Esophagus muscularis mucosa (tissue), 4 donors: ENCODE results near the gene NKPD1. TPM values are rescaled to one million over a fixed set of nuclear protein-coding genes. Genes with fewer than 3 reads are reported as not detected.

ENCODE experiments used
- DNase-seq: peaks from one replicate; pipeline ENCODE4 v3.0.0-alpha.2; 2017; ENCODE audit errors: extremely low spot score
- H3K27ac ChIP-seq, 4 donors: fragments of 200-600 bp; sonication (generic); replicated peaks in 1 of 4; 1 replicate in 3 of 4; 2 replicates in 1 of 4; pipeline ENCODE4 v1.5.1; 2016 to 2019; ENCODE audit warnings: mild to moderate bottlenecking in 1 of 4
- H3K27me3 ChIP-seq, 4 donors: fragments of 200-600 bp; sonication (generic); one replicate each; pipeline versions ENCODE4 v1.5.1 to v1.6.0; 2016 to 2019
- H3K36me3 ChIP-seq, 4 donors: fragments of 200-600 bp; sonication (generic); one replicate each; pipeline ENCODE4 v1.5.1; 2016 to 2019
- H3K4me1 ChIP-seq, 4 donors: fragments of 200-600 bp; sonication (generic); one replicate each; pipeline ENCODE4 v1.5.1; 2016 to 2019
- H3K4me3 ChIP-seq, 4 donors: fragments of 200-600 bp; sonication (generic); 1 replicate in 2 of 4; 2 replicates in 2 of 4; pipeline ENCODE4 v1.5.1; 2016 to 2019; ENCODE audit warnings: mild to moderate bottlenecking in 4 of 4, moderate library complexity in 1 of 4
- H3K9me3 ChIP-seq, 4 donors: fragments of 200-600 bp; sonication (generic); 1 replicate in 3 of 4; 2 replicates in 1 of 4; pipeline ENCODE4 v1.5.1; 2016 to 2019
- EP300 ChIP-seq: sonication (generic); formaldehyde crosslinking; IDR thresholded peaks from one replicate; pipeline ENCODE4 v1.6.1; 2017; ENCODE audit warnings: antibody characterized with exemption
- POLR2A ChIP-seq: fragments of 450-650 bp; IDR thresholded peaks from one replicate; pipeline ENCODE4 v1.6.1; 2017; ENCODE audit warnings: antibody characterized with exemption, moderate library complexity, mild to moderate bottlenecking, low read depth
- POLR2AphosphoS5 ChIP-seq, 2 donors: sonication (generic); formaldehyde crosslinking; IDR thresholded peaks; one replicate each; pipeline ENCODE4 v1.6.1; 2017; ENCODE audit warnings: antibody characterized with exemption in 2 of 2
- WGBS: methylation state at CpG from one replicate; pipeline ENCODE4 v1.1.5; 2018; 5-methylcytosine and 5-hydroxymethylcytosine counted together
- intact Hi-C: fragments of 100-400 bp; cut with DNase I; formaldehyde crosslinking; loops from one replicate; pipeline ENCODE4 v1.15.1; 2023
- total RNA-seq, 4 donors: library from RNA; depleted of rRNA; stranded (reverse); fragments of >200 nt; gene quantifications; one replicate each; pipeline versions ENCODE4 v1.1.0 to v1.2.1, GENCODE V29; 2016
- TF ChIP-seq, protein P1 (sequence below), 3 experiments: fragments of 200-600 bp in 2 of 3; fragments of 450-650 bp in 1 of 3; sonication (generic) in 2 of 3; IDR thresholded peaks; one replicate each; pipeline ENCODE4 v1.5.1; 2017 to 2019; ENCODE audit warnings: antibody characterized with exemption in 3 of 3, mild to moderate bottlenecking in 2 of 3, moderate library complexity in 1 of 3

The NKPD1 gene
- total RNA-seq, 4 donors from 2014 or later: 0.26 TPM; not detected in 3

DNA sequence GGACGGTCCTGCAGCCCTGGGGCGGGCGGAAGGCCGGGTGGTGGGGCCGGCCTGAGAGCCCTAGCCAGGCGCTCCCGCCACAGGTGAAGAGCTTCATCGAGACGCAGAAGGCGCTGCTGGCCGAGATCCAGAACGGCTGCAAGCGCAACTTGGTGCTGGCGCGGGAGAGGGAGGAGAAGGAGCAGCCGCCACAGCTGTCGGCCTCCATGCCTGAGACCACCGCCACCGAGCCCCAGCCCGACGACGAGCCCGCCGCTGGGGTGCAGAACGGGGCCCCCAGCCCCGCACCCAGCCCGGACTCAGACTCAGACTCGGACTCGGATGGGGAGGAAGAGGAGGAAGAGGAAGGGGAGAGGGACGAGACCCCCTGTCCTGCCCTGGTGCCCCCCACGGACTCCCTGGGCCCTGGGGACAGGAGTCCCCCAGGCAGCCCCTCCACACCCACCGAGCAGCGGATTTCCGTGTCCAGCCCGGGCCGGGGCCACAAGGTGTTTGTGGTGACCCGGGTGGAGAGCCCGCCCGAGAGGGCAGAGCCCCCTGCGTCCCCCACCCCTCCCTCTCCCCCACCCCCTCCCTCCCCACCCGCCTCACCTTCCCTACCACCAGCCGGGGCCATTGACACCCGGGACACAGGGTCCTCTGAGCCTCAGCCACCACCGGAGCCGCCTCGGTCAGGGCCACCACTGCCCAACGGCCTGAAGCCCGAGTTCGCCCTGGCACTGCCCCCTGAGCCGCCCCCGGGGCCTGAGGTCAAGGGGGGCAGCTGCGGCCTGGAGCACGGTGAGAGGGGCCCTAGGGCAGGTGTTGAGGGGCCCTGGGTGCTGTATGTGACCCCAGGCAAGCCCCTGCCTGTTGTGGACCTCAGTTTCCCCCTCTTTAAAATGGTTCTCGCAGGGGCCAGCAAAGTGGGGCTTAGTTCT is 15.3 kb downstream of the NKPD1 start:
- no peak overlapping the region for H3K27ac ChIP-seq
- 84% methylated on average over 6 of the region's 54 CpGs for whole genome bisulfite sequencing
- no peaks in the 10 kb centered on the region for H3K9me3 ChIP-seq
- H3K36me3 ChIP-seq: peaks cover 32 to 79% (median 69%) of the 10 kb centered on the region in 4 donors
- no peak overlapping the region for H3K4me3 ChIP-seq
- intact Hi-C loops: no loop called here
- TF ChIP-seq EP300 (no peak), POLR2A (no peak), POLR2AphosphoS5 (IDR thresholded peaks at IDR 0.05) (no peak)
- TF ChIP-seq, protein P1, sequence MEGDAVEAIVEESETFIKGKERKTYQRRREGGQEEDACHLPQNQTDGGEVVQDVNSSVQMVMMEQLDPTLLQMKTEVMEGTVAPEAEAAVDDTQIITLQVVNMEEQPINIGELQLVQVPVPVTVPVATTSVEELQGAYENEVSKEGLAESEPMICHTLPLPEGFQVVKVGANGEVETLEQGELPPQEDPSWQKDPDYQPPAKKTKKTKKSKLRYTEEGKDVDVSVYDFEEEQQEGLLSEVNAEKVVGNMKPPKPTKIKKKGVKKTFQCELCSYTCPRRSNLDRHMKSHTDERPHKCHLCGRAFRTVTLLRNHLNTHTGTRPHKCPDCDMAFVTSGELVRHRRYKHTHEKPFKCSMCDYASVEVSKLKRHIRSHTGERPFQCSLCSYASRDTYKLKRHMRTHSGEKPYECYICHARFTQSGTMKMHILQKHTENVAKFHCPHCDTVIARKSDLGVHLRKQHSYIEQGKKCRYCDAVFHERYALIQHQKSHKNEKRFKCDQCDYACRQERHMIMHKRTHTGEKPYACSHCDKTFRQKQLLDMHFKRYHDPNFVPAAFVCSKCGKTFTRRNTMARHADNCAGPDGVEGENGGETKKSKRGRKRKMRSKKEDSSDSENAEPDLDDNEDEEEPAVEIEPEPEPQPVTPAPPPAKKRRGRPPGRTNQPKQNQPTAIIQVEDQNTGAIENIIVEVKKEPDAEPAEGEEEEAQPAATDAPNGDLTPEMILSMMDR (IDR thresholded peaks at IDR 0.05): no peak
- no peak for DNase-seq
- H3K27me3 ChIP-seq: peaks cover 0 to 6% (median 1%) of the 10 kb centered on the region in 4 donors
- no peaks in the 10 kb centered on the region for H3K4me1 ChIP-seq

DNA sequence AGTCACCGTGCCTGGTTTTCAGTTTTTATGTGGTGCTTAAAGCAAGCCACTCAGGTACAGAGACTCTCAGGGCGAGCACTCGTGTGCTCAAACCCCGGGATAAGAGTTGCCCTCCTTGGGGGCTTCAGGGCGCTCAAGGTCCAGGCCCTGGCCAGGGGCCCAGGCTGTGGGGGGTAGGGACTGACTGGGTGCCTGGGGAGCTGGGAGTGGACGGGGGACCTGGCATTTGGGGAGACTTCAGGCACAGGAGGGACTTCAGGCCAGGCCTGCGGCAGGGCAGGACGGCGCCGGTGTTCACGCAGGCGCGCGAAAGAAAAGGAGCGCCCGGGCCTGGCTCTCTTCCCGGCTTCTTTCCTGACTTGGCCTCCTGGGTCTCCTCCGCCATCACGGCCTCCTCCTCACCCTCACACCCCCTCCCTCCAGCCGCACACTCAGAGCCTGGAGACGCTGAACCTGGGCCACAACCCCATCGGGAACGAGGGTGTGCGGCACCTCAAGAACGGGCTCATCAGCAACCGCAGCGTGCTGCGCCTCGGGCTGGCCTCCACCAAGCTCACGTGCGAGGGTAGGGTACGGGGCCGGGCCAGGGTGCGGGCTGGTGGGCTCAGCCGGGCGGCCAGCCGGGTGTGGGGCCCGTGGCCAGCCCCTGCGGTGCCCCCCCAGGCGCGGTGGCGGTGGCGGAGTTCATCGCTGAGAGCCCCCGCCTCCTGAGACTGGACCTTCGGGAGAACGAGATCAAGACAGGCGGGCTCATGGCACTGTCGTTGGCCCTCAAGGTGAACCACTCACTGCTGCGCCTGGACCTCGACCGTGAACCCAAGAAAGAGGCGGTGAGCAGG is 16.1 kb downstream of the NKPD1 start:
- intact Hi-C loops: no loop called here
- Histone ChIP-seq H3K27me3 (no peaks in the 10 kb centered on the region), H3K4me3 (no peak overlapping the region), H3K4me1 (no peaks in the 10 kb centered on the region), H3K27ac (no peak overlapping the region), H3K9me3 (no peaks in the 10 kb centered on the region), H3K36me3 (peaks cover 32 to 86% (median 73%) of the 10 kb centered on the region in 4 donors)
- WGBS: 96% methylated on average over 36 of the region's 53 CpGs
- no peak for DNase-seq
- TF ChIP-seq POLR2AphosphoS5 (IDR thresholded peaks at IDR 0.05) (no peak), POLR2A (no peak), EP300 (no peak)
- TF ChIP-seq, protein P1 (IDR thresholded peaks at IDR 0.05): no peak

DNA sequence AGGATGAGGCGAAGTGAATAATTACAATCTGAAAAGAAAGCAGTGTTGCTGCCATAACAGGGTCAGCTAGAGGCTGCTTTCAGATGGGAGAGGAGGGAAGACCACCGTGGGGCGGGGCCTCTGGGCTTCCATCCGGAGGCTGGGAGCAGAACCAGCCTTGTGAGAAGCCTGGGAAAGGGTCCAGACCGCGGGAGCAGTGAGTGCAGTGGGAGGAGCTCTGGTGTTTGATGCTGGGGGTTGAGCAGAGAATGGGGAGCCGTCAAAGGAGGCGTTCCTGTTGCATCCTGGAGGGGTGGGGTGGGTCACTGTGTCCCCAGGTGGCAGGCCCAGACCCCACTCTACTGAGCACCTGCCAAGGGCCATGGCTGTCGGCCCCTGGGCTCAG is 18.1 kb downstream of the NKPD1 start:
- Histone ChIP-seq H3K4me1 (peaks cover 0 to 5% (median 2%) of the 10 kb centered on the region in 4 donors), H3K27ac (no peak overlapping the region), H3K9me3 (no peaks in the 10 kb centered on the region), H3K27me3 (no peaks in the 10 kb centered on the region), H3K4me3 (no peak overlapping the region), H3K36me3 (peaks cover 32 to 81% (median 71%) of the 10 kb centered on the region in 4 donors)
- WGBS: 70% methylated on average over 9 of the region's 9 CpGs
- TF ChIP-seq POLR2AphosphoS5 (IDR thresholded peaks at IDR 0.05) (no peak), EP300 (no peak), POLR2A (no peak)
- TF ChIP-seq, protein P1 (IDR thresholded peaks at IDR 0.05): no peak
- intact Hi-C loops: no loop called here
- no peak for DNase-seq

DNA sequence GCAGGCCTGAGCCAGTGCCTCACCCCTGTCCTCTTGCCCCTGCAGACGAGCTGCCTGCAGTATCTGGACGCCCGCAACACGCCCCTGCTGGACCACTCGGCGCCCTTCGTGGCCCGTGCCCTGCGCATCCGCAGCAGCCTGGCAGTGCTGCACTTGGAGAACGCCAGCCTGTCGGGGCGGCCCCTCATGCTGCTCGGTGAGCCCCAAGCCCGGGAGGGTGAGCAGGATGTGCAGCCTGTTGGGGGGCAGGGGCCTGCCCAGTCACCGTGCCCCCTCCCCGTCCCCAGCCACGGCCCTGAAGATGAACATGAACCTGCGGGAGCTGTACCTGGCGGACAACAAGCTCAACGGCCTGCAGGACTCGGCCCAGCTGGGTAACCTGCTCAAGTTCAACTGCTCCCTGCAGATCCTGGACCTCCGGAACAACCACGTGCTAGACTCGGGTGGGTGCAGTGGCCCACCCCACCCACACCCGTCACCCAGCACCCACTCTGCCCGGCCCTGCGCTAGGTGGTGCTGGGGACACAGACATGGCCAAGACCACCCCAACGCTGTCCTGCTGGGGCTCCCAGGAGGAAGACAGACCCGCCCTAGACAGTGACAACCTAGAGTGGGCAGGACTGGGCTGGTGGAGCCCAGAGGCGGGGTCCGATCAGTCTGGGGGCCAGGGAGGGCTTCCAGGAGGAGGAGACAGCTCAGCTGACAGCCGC is 18.6 kb downstream of the NKPD1 start:
- TF ChIP-seq POLR2AphosphoS5 (IDR thresholded peaks at IDR 0.05): no peak
- Histone ChIP-seq H3K4me3 (no peak overlapping the region), H3K36me3 (peaks cover 32 to 76% (median 66%) of the 10 kb centered on the region in 4 donors), H3K27ac (no peak overlapping the region), H3K27me3 (no peaks in the 10 kb centered on the region), H3K4me1 (peaks cover 4 to 10% (median 6%) of the 10 kb centered on the region in 4 donors), H3K9me3 (no peaks in the 10 kb centered on the region)
- 94% methylated on average over 3 of the region's 33 CpGs for WGBS
- no peak for DNase-seq
- intact Hi-C loops: no loop called here
